Testis (tissue), 3 donors: ENCODE data around the gene SLC25A34. TPM values are rescaled to one million over a fixed set of nuclear protein-coding genes. Genes with fewer than 3 reads are reported as not detected.
"Not testable (repeated sequence)": the region's sequence is repeated elsewhere in the genome, so short reads cannot be mapped to it uniquely, and the experiment has no call there.

Source experiments
- DNase-seq: peaks from one replicate; pipeline ENCODE4 v3.0.0-alpha.2; 2019
- H3K27ac ChIP-seq, 2 donors: fragments of 200-600 bp; sonication (generic); one replicate each; pipeline ENCODE4 v1.5.1; 2019
- H3K27me3 ChIP-seq: fragments of 200-600 bp; sonication (generic); one replicate; pipeline ENCODE4 v1.5.1; 2019
- H3K36me3 ChIP-seq: fragments of 200-600 bp; sonication (generic); one replicate; pipeline ENCODE4 v1.5.1; 2017; ENCODE audit warnings: low read depth; ENCODE audit errors: missing control alignments
- H3K4me1 ChIP-seq: fragments of 200-600 bp; sonication (generic); one replicate; pipeline ENCODE4 v1.5.1; 2019
- H3K4me3 ChIP-seq, 2 donors: fragments of 200-600 bp; sonication (generic); one replicate each; pipeline ENCODE4 v1.5.1; 2017 to 2019
- H3K9me3 ChIP-seq: fragments of 200-600 bp; sonication (generic); one replicate; pipeline ENCODE4 v1.5.1; 2017
- CTCF ChIP-seq, 3 experiments: fragments of 450-650 bp in 2 of 3; fragments of 200-600 bp in 1 of 3; sonication (generic) in 1 of 3; IDR thresholded peaks; one replicate each; pipeline ENCODE4 v1.5.1; 2016 to 2019; ENCODE audit warnings: antibody characterized with exemption in 3 of 3, mild to moderate bottlenecking in 2 of 3, moderate library complexity in 1 of 3
- POLR2A ChIP-seq: fragments of 450-650 bp; IDR thresholded peaks from one replicate; pipeline ENCODE4 v1.6.1; 2017; ENCODE audit warnings: antibody characterized with exemption, mild to moderate bottlenecking, moderate library complexity
- WGBS, 2 donors: methylation state at CpG; one replicate each; pipeline ENCODE4 v1.1.5; 2018; 5-methylcytosine and 5-hydroxymethylcytosine counted together
- intact Hi-C: fragments of 100-400 bp; cut with DNase I; formaldehyde crosslinking; loops from one replicate; pipeline ENCODE4 v1.15.1; 2023; ENCODE audit warnings: low total_unique reads
- polyA plus RNA-seq: library from polyadenylated mRNA; stranded (reverse); fragments of 350-450 nt; fragmentation: Illumina TruSeq; extraction: RNeasy Lipid Tissue Mini Kit (QIAGEN cat#74804); gene quantifications from one replicate; pipeline ENCODE4 v1.2.3, GENCODE V29; 2014; ENCODE audit warnings: low read depth, low replicate concordance; ENCODE audit not compliant: insufficient read depth
- total RNA-seq, 2 donors: library from RNA; depleted of rRNA; stranded (reverse); fragments of >200 nt; gene quantifications; one replicate each; pipeline ENCODE4 v1.2.3, GENCODE V29; 2016

The SLC25A34 gene
- total and polyA plus RNA-seq, 3 donors from 2014 or later = 2.5 to 3.8 (median 2.6) TPM

- 48 to 67% methylated on average over 5 of the region's 5 CpGs for WGBS, 2 donors
- H3K9me3 ChIP-seq = no peaks in the 10 kb centered on the region
- no peaks in the 10 kb centered on the region for H3K36me3 ChIP-seq
- H3K27ac ChIP-seq = no peak overlapping the region
- TF ChIP-seq CTCF (IDR thresholded peaks at IDR 0.05) (no peak), POLR2A (no peak)
- no peak for DNase-seq
- intact Hi-C loops = no loop called here
- peaks cover 12% of the 10 kb centered on the region for H3K4me1 ChIP-seq
- H3K27me3 ChIP-seq = no peaks in the 10 kb centered on the region
- no peak overlapping the region for H3K4me3 ChIP-seq
Observed at GRCh38 chr1:15692121-15692682, 43.9 kb upstream of the SLC25A34 start.

GRCh38 chr1:15693371-15693770, 42.7 kb upstream of the SLC25A34 start:
- Histone ChIP-seq H3K27ac (no peak overlapping the region), H3K4me1 (peaks cover 12% of the 10 kb centered on the region), H3K4me3 (no peak overlapping the region), H3K9me3 (no peaks in the 10 kb centered on the region), H3K36me3 (no peaks in the 10 kb centered on the region), H3K27me3 (no peaks in the 10 kb centered on the region)
- intact Hi-C loops = no loop called here
- no peak for DNase-seq
- TF ChIP-seq POLR2A (no peak), CTCF (IDR thresholded peaks at IDR 0.05) (no peak)
- 75 to 79% methylated on average over 5 of the region's 5 CpGs for WGBS, 2 donors

- H3K27ac ChIP-seq = no peak overlapping the region
- WGBS, 2 donors = 57 to 63% methylated on average over 10 of the region's 10 CpGs
- no peak overlapping the region for H3K4me3 ChIP-seq
- no peaks in the 10 kb centered on the region for H3K36me3 ChIP-seq
- H3K4me1 ChIP-seq = peaks cover 9% of the 10 kb centered on the region
- H3K27me3 ChIP-seq = no peaks in the 10 kb centered on the region
- intact Hi-C loops = no loop called here
- no peaks in the 10 kb centered on the region for H3K9me3 ChIP-seq
- no peak for TF ChIP-seq POLR2A
- TF ChIP-seq CTCF (IDR thresholded peaks at IDR 0.05) = no peak
- no peak for DNase-seq
Observed at GRCh38 chr1:15696956-15697521, 39.0 kb upstream of the SLC25A34 start.

GRCh38 chr1:15698201-15698600, 37.9 kb upstream of the SLC25A34 start:
- no peak overlapping the region for H3K4me3 ChIP-seq
- intact Hi-C loops = no loop called here
- no peak for DNase-seq
- 78 to 100% methylated on average over 2 of the region's 2 CpGs for WGBS, 2 donors
- H3K4me1 ChIP-seq = peaks cover 14% of the 10 kb centered on the region
- H3K36me3 ChIP-seq = no peaks in the 10 kb centered on the region
- no peaks in the 10 kb centered on the region for H3K9me3 ChIP-seq
- H3K27me3 ChIP-seq = no peaks in the 10 kb centered on the region
- TF ChIP-seq POLR2A (no peak), CTCF (IDR thresholded peaks at IDR 0.05) (no peak)
- no peak overlapping the region for H3K27ac ChIP-seq

- H3K9me3 ChIP-seq, H3K27ac ChIP-seq, DNase-seq, H3K4me3 ChIP-seq, H3K36me3 ChIP-seq, H3K27me3 ChIP-seq, intact Hi-C loops: not testable (repeated sequence)
- peaks cover 26% of the 10 kb centered on the region for H3K4me1 ChIP-seq
- WGBS, 2 donors = 97 to 98% methylated on average over 4 of the region's 4 CpGs
Observed at GRCh38 chr1:15699321-15699720, 36.7 kb upstream of the SLC25A34 start.
